GM21576 (cell line): Measurements from ENCODE around the gene MPPED2.

Source experiments
- ATAC-seq: cut with Tn5 transposase; IDR thresholded peaks from one replicate; pipeline ENCODE4 v1.9.1; 2021; ENCODE audit warnings: mild to moderate bottlenecking, moderate library complexity; ENCODE audit not compliant: unreplicated experiment

The MPPED2 gene

DNA sequence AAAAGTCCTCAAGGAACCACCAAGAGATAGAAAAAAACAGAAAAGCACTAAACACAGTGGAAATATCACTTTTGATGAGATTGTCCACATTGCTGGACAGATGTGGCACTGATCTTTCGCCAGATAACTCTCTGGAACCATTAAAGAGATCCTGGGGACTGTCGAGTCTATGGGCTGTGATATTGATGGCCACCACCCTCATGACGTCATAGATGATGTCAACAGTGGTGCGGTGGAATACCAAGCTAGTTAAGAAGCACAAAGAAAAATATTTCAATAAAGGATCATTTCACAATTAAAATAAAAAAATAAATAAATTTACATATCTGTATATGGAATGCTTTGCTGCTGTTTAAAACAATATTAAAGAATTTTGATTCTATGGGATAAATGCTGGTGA, 217.8 kb downstream of the MPPED2 start:
- ATAC-seq, result no peak

- no peak for ATAC-seq
Observed at GRCh38 chr11:30365793-30366517, 220.2 kb downstream of the MPPED2 start.

DNA sequence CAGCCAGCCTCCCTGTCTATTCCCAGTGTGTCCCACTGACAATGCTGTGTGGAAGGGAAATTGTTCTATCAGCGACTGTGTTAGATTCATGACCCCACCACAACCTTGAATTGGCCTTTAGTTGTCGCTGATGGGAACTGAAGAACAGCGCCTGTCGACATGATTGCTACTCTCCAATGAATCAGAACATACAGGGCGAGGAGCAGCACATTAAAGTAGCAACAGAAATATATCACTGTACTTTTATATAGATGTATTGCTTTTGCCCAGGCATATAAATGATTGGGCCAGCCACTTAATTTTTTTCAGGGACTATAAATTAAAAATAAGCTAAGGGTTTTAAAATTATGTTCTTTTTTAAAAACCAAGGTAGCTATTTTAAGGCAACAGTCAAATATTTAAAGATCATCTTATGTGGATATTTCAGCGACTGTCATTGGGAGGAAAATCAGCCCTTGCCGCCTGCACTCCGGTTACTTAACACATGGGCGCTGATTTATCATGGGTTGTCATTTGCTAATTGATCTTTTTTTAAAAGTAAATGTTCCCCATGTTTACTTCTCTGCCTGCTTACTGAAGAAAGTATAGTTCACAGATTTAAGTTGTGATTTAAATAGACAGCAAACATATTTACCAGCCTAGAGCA, 221.2 kb downstream of the MPPED2 start:
- ATAC-seq, result no peak

GRCh38 chr11:30364139-30364836, 221.9 kb downstream of the MPPED2 start:
- ATAC-seq, result no peak

- ATAC-seq, result no peak
Observed at GRCh38 chr11:30360741-30361140, 225.4 kb downstream of the MPPED2 start.
